Thyroid gland (tissue), 4 donors: ENCODE data around the gene COQ8A.

Experiments used
- POLR2A ChIP-seq, 2 donors: fragments of 450-650 bp; IDR thresholded peaks; one replicate each; pipeline ENCODE4 v1.6.1; 2017; ENCODE audit warnings: antibody characterized with exemption in 2 of 2, mild to moderate bottlenecking in 2 of 2, moderate library complexity in 1 of 2
- TF ChIP-seq, protein P1 (sequence below), 6 experiments: fragments of 200-600 bp in 3 of 6; fragments of 450-650 bp in 3 of 6; sonication (generic) in 3 of 6; IDR thresholded peaks; one replicate each; pipeline ENCODE4 v1.5.1; 2016 to 2019; ENCODE audit warnings: antibody characterized with exemption in 6 of 6, mild to moderate bottlenecking in 2 of 6, inconsistent platforms in 1 of 6, moderate library complexity in 1 of 6

DNA sequence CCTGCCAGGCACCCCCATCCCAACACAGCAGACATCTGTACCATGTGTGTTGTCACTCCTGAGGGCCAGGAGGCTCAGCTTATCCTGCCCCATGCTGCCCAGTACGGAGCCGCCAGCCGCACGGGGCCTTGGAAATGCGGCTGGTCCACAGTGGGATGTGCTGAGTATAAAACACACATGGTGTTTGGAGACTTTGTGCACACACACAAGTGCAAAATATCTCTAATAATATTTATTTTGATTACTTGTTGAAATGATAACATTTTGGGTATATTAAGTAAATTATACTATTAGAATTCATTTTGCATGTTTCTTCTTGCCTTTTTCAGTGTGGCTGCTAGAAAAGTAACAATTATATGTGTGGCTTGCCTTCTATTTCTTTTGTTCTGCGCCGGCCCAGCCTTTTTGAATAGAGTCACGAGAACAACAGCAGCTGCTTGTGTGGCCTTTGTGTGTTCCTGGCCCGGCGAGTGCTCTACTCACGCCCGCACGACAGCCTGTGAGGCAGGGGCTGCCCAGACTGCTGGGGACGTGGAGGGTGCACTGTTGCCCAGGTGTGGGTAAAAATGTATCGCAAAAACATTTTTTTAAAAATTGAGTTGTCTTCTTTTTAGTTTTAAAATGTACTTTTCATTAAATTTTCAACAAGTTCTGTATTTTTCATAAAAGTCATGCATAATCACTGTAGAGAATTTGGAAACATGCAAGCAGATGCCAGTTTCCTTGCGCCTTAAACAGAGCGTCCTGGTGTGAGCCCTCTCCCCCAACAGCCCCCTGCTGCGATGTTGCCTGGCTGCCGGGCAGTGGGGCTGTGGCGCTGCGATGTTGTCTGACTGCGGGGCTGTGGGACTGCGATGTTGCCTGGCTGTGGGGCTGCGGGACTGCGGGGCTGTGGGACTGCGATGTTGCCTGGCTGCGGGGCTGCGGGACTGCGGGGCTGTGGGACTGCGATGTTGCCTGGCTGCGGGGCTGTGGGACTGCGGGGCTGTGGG is 35.5 kb downstream of the COQ8A start:
- no peak for TF ChIP-seq POLR2A (IDR thresholded peaks at IDR 0.05)
- TF ChIP-seq, protein P1, sequence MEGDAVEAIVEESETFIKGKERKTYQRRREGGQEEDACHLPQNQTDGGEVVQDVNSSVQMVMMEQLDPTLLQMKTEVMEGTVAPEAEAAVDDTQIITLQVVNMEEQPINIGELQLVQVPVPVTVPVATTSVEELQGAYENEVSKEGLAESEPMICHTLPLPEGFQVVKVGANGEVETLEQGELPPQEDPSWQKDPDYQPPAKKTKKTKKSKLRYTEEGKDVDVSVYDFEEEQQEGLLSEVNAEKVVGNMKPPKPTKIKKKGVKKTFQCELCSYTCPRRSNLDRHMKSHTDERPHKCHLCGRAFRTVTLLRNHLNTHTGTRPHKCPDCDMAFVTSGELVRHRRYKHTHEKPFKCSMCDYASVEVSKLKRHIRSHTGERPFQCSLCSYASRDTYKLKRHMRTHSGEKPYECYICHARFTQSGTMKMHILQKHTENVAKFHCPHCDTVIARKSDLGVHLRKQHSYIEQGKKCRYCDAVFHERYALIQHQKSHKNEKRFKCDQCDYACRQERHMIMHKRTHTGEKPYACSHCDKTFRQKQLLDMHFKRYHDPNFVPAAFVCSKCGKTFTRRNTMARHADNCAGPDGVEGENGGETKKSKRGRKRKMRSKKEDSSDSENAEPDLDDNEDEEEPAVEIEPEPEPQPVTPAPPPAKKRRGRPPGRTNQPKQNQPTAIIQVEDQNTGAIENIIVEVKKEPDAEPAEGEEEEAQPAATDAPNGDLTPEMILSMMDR (IDR thresholded peaks at IDR 0.05): no peak
